Caco-2 (cell line): ENCODE data around the gene ZNF594. TPM values are rescaled to one million over a fixed set of nuclear protein-coding genes. Genes with fewer than 3 reads are reported as not detected.
"Not testable (repeated sequence)": the region's sequence is repeated elsewhere in the genome, so short reads cannot be mapped to it uniquely, and the experiment has no call there.

Source experiments
- BruUV-seq: library from RNA; stranded (reverse); fragments of 400-500 nt; replicated peaks from 2 replicates; lab custom pipeline; 2021; lab: Mats Ljungman, UMichigan
- CTCF ChIA-PET: fragments of 300-600 bp; sonication (Branson Sonifier 250); formaldehyde crosslinking; loops from one replicate; lab custom pipeline; 2022; ENCODE audit warnings: antibody characterized with exemption; lab: Charles Lee
- POLR2A ChIA-PET: fragments of 300-600 bp; sonication (Branson Sonifier 250); formaldehyde crosslinking; loops from one replicate; lab custom pipeline; 2022; ENCODE audit warnings: antibody characterized with exemption; lab: Charles Lee
- DNase-seq, 2 experiments: peaks; one replicate each; pipeline versions ENCODE4 v3.0.0 to v3.0.0-alpha.2; 2020 to 2022
- H3K27me3 ChIP-seq: replicated peaks from 2 replicates; pipeline ENCODE4 v1.6.0; 2011; ENCODE audit warnings: low read length; ENCODE audit not compliant: control insufficient read depth, insufficient read depth
- H3K36me3 ChIP-seq: 2 replicates; pipeline ENCODE4 v1.5.1; 2011; ENCODE audit warnings: low read length; ENCODE audit not compliant: control insufficient read depth, insufficient read depth
- H3K4me1 ChIP-seq: fragments of 250-450 bp; sonication (Bioruptor Pico); 2 replicates; pipeline ENCODE4 v1.5.1; 2020; ENCODE audit warnings: mild to moderate bottlenecking
- H3K4me3 ChIP-seq: 2 replicates; pipeline ENCODE4 v1.5.1; 2011; ENCODE audit warnings: low read depth, mild to moderate bottlenecking, control low read depth, low read length
- H3K9me3 ChIP-seq: fragments of 250-450 bp; sonication (Bioruptor Pico); 2 replicates; pipeline ENCODE4 v1.5.1; 2020; ENCODE audit warnings: mild to moderate bottlenecking, moderate library complexity
- H3K27ac Mint-ChIP-seq: one replicate; pipeline ENCODE4 v1.8.0; 2022; ENCODE audit warnings: mixed read lengths; ENCODE audit not compliant: unreplicated experiment
- H3K27me3 Mint-ChIP-seq: one replicate; pipeline ENCODE4 v1.8.0; 2022; ENCODE audit warnings: mixed read lengths; ENCODE audit not compliant: insufficient read depth, unreplicated experiment
- H3K36me3 Mint-ChIP-seq: one replicate; pipeline ENCODE4 v1.8.0; 2022; ENCODE audit warnings: mild to moderate bottlenecking, mixed read lengths; ENCODE audit not compliant: insufficient read depth, unreplicated experiment
- H3K4me1 Mint-ChIP-seq: one replicate; pipeline ENCODE4 v1.8.0; 2022; ENCODE audit warnings: low read depth, mixed read lengths; ENCODE audit not compliant: unreplicated experiment
- H3K4me3 Mint-ChIP-seq: one replicate; pipeline ENCODE4 v1.8.0; 2022; ENCODE audit warnings: mild to moderate bottlenecking, moderate library complexity, mixed read lengths; ENCODE audit not compliant: unreplicated experiment
- H3K9me3 Mint-ChIP-seq: one replicate; pipeline ENCODE4 v1.8.0; 2022; ENCODE audit warnings: mixed read lengths; ENCODE audit not compliant: unreplicated experiment
- CTCF ChIP-seq, 2 experiments: fragments of 200-600 bp in 1 of 2; IDR thresholded peaks; 1 replicate in 1 of 2; 2 replicates in 1 of 2; pipeline versions ENCODE4 v1.5.1 to v1.8.0; 2011 to 2022; ENCODE audit warnings: antibody characterized with exemption in 1 of 2, control low read depth in 1 of 2, inconsistent platforms in 1 of 2, low read depth in 1 of 2, low read length in 1 of 2, mild to moderate bottlenecking in 1 of 2, moderate library complexity in 1 of 2; ENCODE audit not compliant: insufficient read depth in 1 of 2, severe bottlenecking in 1 of 2, unreplicated experiment in 1 of 2
- intact Hi-C: fragments of 100-400 bp; cut with micrococcal nuclease; formaldehyde crosslinking; loops from one replicate; pipeline ENCODE4 v1.10.0; 2022; ENCODE audit not compliant: unreplicated experiment
- total RNA-seq: library from RNA; stranded (reverse); gene quantifications from 2 replicates; pipeline ENCODE4 v1.2.3, GENCODE V29; 2022

ZNF594 gene
- total RNA-seq, 1 experiment from 2014 or later = 6.2 TPM

- no peak overlapping the region for H3K4me3 Mint-ChIP-seq
- H3K27me3 ChIP-seq = no peaks in the 10 kb centered on the region
- no peaks in the 10 kb centered on the region for H3K27me3 Mint-ChIP-seq
- intact Hi-C loops = no loop called here
- POLR2A ChIA-PET = no interaction called here
- BruUV-seq = no TSS peak
- H3K9me3 Mint-ChIP-seq = no peaks in the 10 kb centered on the region
- H3K36me3 ChIP-seq = no peaks in the 10 kb centered on the region
- peak in 1 of 2 experiments; percentile 24 for TF ChIP-seq CTCF (IDR thresholded peaks at IDR 0.05; ENCODE audit: insufficient read depth in 1 of 2, low read depth in 1 of 2, low read length in 1 of 2, severe bottlenecking in 1 of 2, unreplicated experiment in 1 of 2)
- peak; percentile 48 to 49 for DNase-seq
- no peak overlapping the region for H3K4me3 ChIP-seq
- H3K9me3 ChIP-seq = no peaks in the 10 kb centered on the region
- H3K27ac Mint-ChIP-seq = no peak overlapping the region
- H3K4me1 Mint-ChIP-seq = no peaks in the 10 kb centered on the region
- H3K36me3 Mint-ChIP-seq = no peaks in the 10 kb centered on the region
- H3K4me1 ChIP-seq = no peaks in the 10 kb centered on the region
- CTCF ChIA-PET = no interaction called here
Observed at GRCh38 chr17:5237541-5238016, 45.9 kb upstream of the ZNF594 start.

GRCh38 chr17:5236938-5237540 is 45.4 kb upstream of the ZNF594 start:
- Mint-ChIP-seq H3K9me3 (no peaks in the 10 kb centered on the region), H3K27ac (no peak overlapping the region), H3K4me3 (no peak overlapping the region), H3K4me1 (no peaks in the 10 kb centered on the region), H3K36me3 (no peaks in the 10 kb centered on the region), H3K27me3 (no peaks in the 10 kb centered on the region)
- H3K9me3 ChIP-seq = no peaks in the 10 kb centered on the region
- no TSS peak for BruUV-seq
- DNase-seq = no peak
- TF ChIP-seq CTCF (IDR thresholded peaks at IDR 0.05; ENCODE audit: insufficient read depth in 1 of 2, low read depth in 1 of 2, low read length in 1 of 2, severe bottlenecking in 1 of 2, unreplicated experiment in 1 of 2) = no peak
- POLR2A ChIA-PET = no interaction called here
- intact Hi-C loops = no loop called here
- H3K4me1 ChIP-seq = no peaks in the 10 kb centered on the region
- CTCF ChIA-PET = no interaction called here
- no peak overlapping the region for H3K4me3 ChIP-seq
- H3K36me3 ChIP-seq = no peaks in the 10 kb centered on the region
- no peaks in the 10 kb centered on the region for H3K27me3 ChIP-seq

- BruUV-seq = no TSS peak
- Histone ChIP-seq H3K27me3 (no peaks in the 10 kb centered on the region), H3K9me3 (no peaks in the 10 kb centered on the region), H3K4me3 (no peak within 1 kb of the TSS), H3K36me3 (no peaks in the 10 kb centered on the region; the same call in 1 of the 2 replicates), H3K4me1 (no peaks in the 10 kb centered on the region)
- Mint-ChIP-seq H3K4me1 (no peaks in the 10 kb centered on the region), H3K4me3 (no peak within 1 kb of the TSS), H3K9me3 (no peaks in the 10 kb centered on the region), H3K36me3 (no peaks in the 10 kb centered on the region), H3K27me3 (no peaks in the 10 kb centered on the region), H3K27ac (no peak within 1 kb of the TSS)
- POLR2A ChIA-PET = no interaction called here
- TF ChIP-seq CTCF (IDR thresholded peaks at IDR 0.05; ENCODE audit: insufficient read depth in 1 of 2, low read depth in 1 of 2, low read length in 1 of 2, severe bottlenecking in 1 of 2, unreplicated experiment in 1 of 2) = no peak
- CTCF ChIA-PET = no interaction called here
- no peak for DNase-seq
- intact Hi-C loops = no loop called here
Observed at GRCh38 chr17:5234645-5235576, 43.2 kb upstream of the ZNF594 start, which contains the start of gene SCIMP. SCIMP (minus strand) TSS chr17:5234860; CDS start chr17:5234755, 105 bp downstream.

- POLR2A ChIA-PET, BruUV-seq, H3K36me3 ChIP-seq, H3K27me3 ChIP-seq, H3K36me3 Mint-ChIP-seq, DNase-seq, CTCF ChIA-PET, intact Hi-C loops, H3K4me3 ChIP-seq, H3K9me3 Mint-ChIP-seq, H3K4me1 Mint-ChIP-seq, H3K27ac Mint-ChIP-seq, H3K4me3 Mint-ChIP-seq, H3K27me3 Mint-ChIP-seq, H3K9me3 ChIP-seq, H3K4me1 ChIP-seq: not testable (repeated sequence)
Observed at GRCh38 chr17:5233492-5233891, 41.8 kb upstream of the ZNF594 start.
